ENCODE data around the gene CNIH2.

DNA sequence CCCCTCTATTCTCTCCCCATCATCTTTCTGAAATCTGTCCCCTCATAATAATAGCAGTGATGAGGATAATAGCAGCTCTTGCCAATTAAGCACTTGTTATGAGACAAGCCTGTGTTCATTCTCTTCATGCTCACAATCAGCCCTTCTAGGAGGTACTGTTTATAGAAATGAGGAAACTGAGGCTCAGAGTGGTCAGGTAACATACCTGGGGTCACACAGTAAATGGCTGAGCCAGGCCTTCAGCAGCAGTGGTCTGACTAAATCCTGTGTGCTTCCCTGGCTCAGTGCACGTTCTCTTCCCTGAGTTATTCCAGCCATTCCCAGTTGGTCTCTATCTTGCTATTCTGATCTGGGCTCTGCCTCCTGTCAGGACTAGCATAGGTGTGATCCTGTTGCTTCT is 3.8 kb upstream of the CNIH2 start:
- no peak for TF ChIP-seq CTCF (conservative IDR thresholded peaks at IDR 0.05; ENCODE audit: low read length)
- no peak for TF ChIP-seq EZH2phosphoT487 (IDR thresholded peaks at IDR 0.05; ENCODE audit: borderline replicate concordance)

Data from Loucy (cell line).